SK-N-SH (cell line): ENCODE results near the gene DENND2A. TPM values are rescaled to one million over a fixed set of nuclear protein-coding genes. Genes with fewer than 3 reads are reported as not detected.
"Not testable (repeated sequence)": the region's sequence is repeated elsewhere in the genome, so short reads cannot be mapped to it uniquely, and the experiment has no call there.

Experiments
- CTCF ChIA-PET: fragments of 300-600, 350-600 bp; formaldehyde crosslinking; extraction: SDS; loops from one replicate; lab custom pipeline; 2021; lab: Yijun Ruan, JAX
- POLR2A ChIA-PET: fragments of 350-600 bp; sonication (Branson Sonifier 250); formaldehyde crosslinking; extraction: SDS; loops from one replicate; lab custom pipeline; 2020; ENCODE audit warnings: antibody characterized with exemption, inconsistent platforms; lab: Yijun Ruan, JAX
- DNase-seq: peaks from one replicate; pipeline ENCODE4 v3.0.0; 2012
- H2AFZ ChIP-seq: fragments of 200-600 bp; sonication (generic); 2 replicates; pipeline ENCODE4 v1.8.1; 2016; ENCODE audit warnings: antibody characterized with exemption, mild to moderate bottlenecking, low read depth
- H3F3A ChIP-seq: fragments of 200-600 bp; sonication (generic); replicated peaks from 2 replicates; pipeline ENCODE3; 2016; ENCODE audit warnings: antibody characterized with exemption, mild to moderate bottlenecking; ENCODE audit not compliant: insufficient read depth
- H3K27ac ChIP-seq, 2 experiments: fragments of 200-500 bp in 1 of 2; fragments of 200-600 bp in 1 of 2; sonication (Bioruptor generic) in 1 of 2; sonication (generic), shearing (Covaris generic) in 1 of 2; 2 replicates each; pipeline versions ENCODE4 v1.5.1 to v1.6.1; 2014 to 2016; ENCODE audit warnings: low read depth in 2 of 2, inconsistent platforms in 1 of 2, low read length in 1 of 2, mild to moderate bottlenecking in 1 of 2, mixed read lengths in 1 of 2
- H3K27me3 ChIP-seq: fragments of 200-600 bp; sonication (generic), shearing (Covaris generic); 2 replicates; pipeline ENCODE4 v1.6.1; 2016; ENCODE audit warnings: mixed run types; ENCODE audit not compliant: insufficient read depth
- H3K36me3 ChIP-seq, 2 experiments: fragments of 200-500 bp in 1 of 2; fragments of 200-600 bp in 1 of 2; sonication (Bioruptor generic) in 1 of 2; sonication (generic) in 1 of 2; replicated peaks in 1 of 2; 2 replicates each; pipeline versions ENCODE3 to v1.5.1; 2014 to 2016; ENCODE audit warnings: low read length in 1 of 2, mild to moderate bottlenecking in 1 of 2; ENCODE audit not compliant: insufficient read depth in 2 of 2, control insufficient read depth in 1 of 2
- H3K4me1 ChIP-seq, 2 experiments: fragments of 200-500 bp in 1 of 2; fragments of 200-600 bp in 1 of 2; sonication (Bioruptor generic) in 1 of 2; sonication (generic), shearing (Covaris generic) in 1 of 2; 2 replicates each; pipeline versions ENCODE4 v1.5.1 to v1.6.1; 2014 to 2016; ENCODE audit warnings: low read depth in 1 of 2, low read length in 1 of 2, mixed run types in 1 of 2; ENCODE audit not compliant: insufficient read depth in 2 of 2, control insufficient read depth in 1 of 2
- H3K4me2 ChIP-seq: fragments of 200-600 bp; sonication (generic), shearing (Covaris generic); 2 replicates; pipeline ENCODE4 v1.6.1; 2017; ENCODE audit warnings: mixed run types
- H3K4me3 ChIP-seq, 2 experiments: fragments of 200-500 bp in 1 of 2; fragments of 200-600 bp in 1 of 2; sonication (Bioruptor generic) in 1 of 2; sonication (generic), shearing (Covaris generic) in 1 of 2; 2 replicates each; pipeline versions ENCODE4 v1.5.1 to v1.8.1; 2014 to 2016; ENCODE audit warnings: low read depth in 2 of 2, inconsistent platforms in 1 of 2, low read length in 1 of 2, mild to moderate bottlenecking in 1 of 2, mixed read lengths in 1 of 2, moderate library complexity in 1 of 2
- H3K79me2 ChIP-seq: fragments of 200-600 bp; sonication (generic); 2 replicates; pipeline ENCODE4 v1.8.1; 2017; ENCODE audit warnings: mild to moderate bottlenecking; ENCODE audit not compliant: insufficient read depth
- H3K9ac ChIP-seq: fragments of 200-600 bp; sonication (generic); 2 replicates; pipeline ENCODE4 v1.6.1; 2017; ENCODE audit warnings: mixed run types
- H3K9me2 ChIP-seq: fragments of 200-600 bp; sonication (generic); 2 replicates; pipeline ENCODE4 v1.6.1; 2017; ENCODE audit warnings: mixed run types
- H3K9me3 ChIP-seq: fragments of 200-600 bp; sonication (generic); 2 replicates; pipeline ENCODE4 v1.6.1; 2017; ENCODE audit warnings: mixed run types, mild to moderate bottlenecking, moderate library complexity
- H4K20me1 ChIP-seq: fragments of 200-600 bp; sonication (generic); 2 replicates; pipeline ENCODE4 v1.6.1; 2017; ENCODE audit warnings: mild to moderate bottlenecking, mixed run types; ENCODE audit not compliant: insufficient read depth
- FOSL2 ChIP-seq: IDR thresholded peaks from 2 replicates; pipeline ENCODE4 v1.4.0; 2012; ENCODE audit warnings: low read depth, mild to moderate bottlenecking, moderate library complexity, borderline replicate concordance
- JUND ChIP-seq: IDR thresholded peaks from 2 replicates; pipeline ENCODE4 v1.4.0; 2012
- NFIC ChIP-seq: IDR thresholded peaks from 2 replicates; pipeline ENCODE4 v1.4.0; 2012; ENCODE audit warnings: borderline replicate concordance
- REST ChIP-seq: IDR thresholded peaks from 2 replicates; pipeline ENCODE4 v1.6.1; 2012; ENCODE audit warnings: mild to moderate bottlenecking, low read depth, low read length, moderate library complexity
- TCF12 ChIP-seq: IDR thresholded peaks from 2 replicates; pipeline ENCODE4 v1.4.0; 2012
- WGBS: methylation state at CpG from one replicate; pipeline ENCODE4 v1.1.6; 2017; ENCODE audit warnings: low lambda C conversion rate; 5-methylcytosine and 5-hydroxymethylcytosine counted together
- polyA plus RNA-seq, 3 experiments: library from polyadenylated mRNA; depleted of rRNA; stranded (reverse); fragments of >200 nt; gene quantifications; 2 replicates each; pipeline ENCODE4 v1.2.3, GENCODE V29; 2012

The DENND2A gene
- polyA plus RNA-seq, 1 of the 3 experiments (the other 2 are of a cell fraction) = 3.5 TPM

- TF ChIP-seq TCF12 = no peak
- TF ChIP-seq REST = no peak
Observed at GRCh38 chr7:140568021-140568813, 72.4 kb downstream of the DENND2A start (continued).

DNA sequence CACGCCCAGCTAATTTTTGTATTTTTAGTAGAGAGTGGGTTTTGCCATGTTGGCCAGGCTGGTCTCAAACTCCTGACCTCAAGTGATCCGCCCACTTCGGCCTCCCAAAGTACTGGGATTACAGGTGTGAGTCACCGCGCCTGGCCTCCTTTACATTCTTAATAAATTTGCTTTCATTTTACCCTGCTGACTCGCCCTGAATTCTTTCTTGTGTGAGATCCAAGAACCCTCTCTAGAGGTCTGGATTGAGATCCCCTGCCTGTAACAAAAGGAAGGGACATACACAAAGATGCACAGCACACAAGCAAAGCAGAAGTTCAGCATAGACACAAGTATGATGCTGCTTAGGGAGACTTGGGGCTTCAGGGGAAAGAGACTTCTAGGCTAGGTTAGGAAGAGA lies 74.4 kb downstream of the DENND2A start:
- H3K4me2 ChIP-seq, DNase-seq, H3K27me3 ChIP-seq, H3K9me2 ChIP-seq, H3K36me3 ChIP-seq, H4K20me1 ChIP-seq, H3K4me3 ChIP-seq, H3K9ac ChIP-seq, H3K9me3 ChIP-seq, POLR2A ChIA-PET, H3F3A ChIP-seq, H3K79me2 ChIP-seq, CTCF ChIA-PET, H2AFZ ChIP-seq: not testable (repeated sequence)
- H3K4me1 ChIP-seq = peaks cover 12 to 16% of the 10 kb centered on the region in 2 experiments; a peak in 3 of 4 replicates
- TF ChIP-seq NFIC (peak; percentile 32; the same call in 1 of the 2 replicates), FOSL2 (peak; percentile 57), TCF12 (0 out of 2 replicates have a peak, but pooled peaks have one; percentile 11), JUND (peak; percentile 55)
- peak overlapping the region in 1 of 2 experiments; percentile 31; a peak in 1 of 4 replicates for H3K27ac ChIP-seq
- whole genome bisulfite sequencing = 80% methylated on average over 6 of the region's 6 CpGs

GRCh38 chr7:140565761-140566160 lies 74.9 kb downstream of the DENND2A start:
- H3K9ac ChIP-seq, CTCF ChIA-PET, POLR2A ChIA-PET, H3K27me3 ChIP-seq, H4K20me1 ChIP-seq, H3K36me3 ChIP-seq, H3F3A ChIP-seq, DNase-seq, H3K4me2 ChIP-seq, H3K9me2 ChIP-seq, H3K9me3 ChIP-seq, H3K79me2 ChIP-seq, H2AFZ ChIP-seq, H3K4me3 ChIP-seq, H3K27ac ChIP-seq: not testable (repeated sequence)
- H3K4me1 ChIP-seq = peaks cover 12 to 16% of the 10 kb centered on the region in 2 experiments; a peak in 3 of 4 replicates
- WGBS = 98% methylated on average over 5 of the region's 5 CpGs
